PC-9 (cell line): ENCODE measurements around the gene CACNA1S. TPM values are rescaled to one million over a fixed set of nuclear protein-coding genes. Genes with fewer than 3 reads are reported as not detected.

Experiments used
- BruUV-seq: library from RNA; stranded (reverse); fragments of 400-500 nt; replicated peaks from 2 replicates; lab custom pipeline; 2021; lab: Mats Ljungman, UMichigan
- CTCF ChIA-PET: fragments of 300-600 bp; sonication (Branson Sonifier 250); formaldehyde crosslinking; loops from one replicate; lab custom pipeline; 2022; ENCODE audit warnings: antibody characterized with exemption; lab: Charles Lee
- POLR2A ChIA-PET: fragments of 300-600 bp; sonication (Branson Sonifier 250); formaldehyde crosslinking; loops from one replicate; lab custom pipeline; 2022; ENCODE audit warnings: antibody characterized with exemption; ENCODE audit not compliant: unreplicated experiment; lab: Charles Lee
- DNase-seq, 2 experiments: peaks; one replicate each; pipeline versions ENCODE4 v3.0.0 to v3.0.0-alpha.2; 2015 to 2022; ENCODE audit warnings: mixed read lengths in 1 of 2
- H2AFZ ChIP-seq: fragments of 200-600 bp; sonication (generic); 2 replicates; pipeline ENCODE4 v1.8.1; 2017; ENCODE audit warnings: antibody characterized with exemption
- H3F3A ChIP-seq: fragments of 200-600 bp; sonication (generic); 2 replicates; pipeline ENCODE4 v1.8.1; 2017; ENCODE audit warnings: antibody characterized with exemption, mild to moderate bottlenecking, low read depth; ENCODE audit not compliant: insufficient read depth
- H3K27ac ChIP-seq: fragments of 200-600 bp; sonication (generic); 2 replicates; pipeline ENCODE4 v1.6.1; 2016; ENCODE audit warnings: mixed run types
- H3K27me3 ChIP-seq: fragments of 200-600 bp; sonication (generic); 2 replicates; pipeline ENCODE4 v1.6.1; 2016; ENCODE audit warnings: low read depth, mixed run types; ENCODE audit not compliant: insufficient read depth
- H3K36me3 ChIP-seq: fragments of 200-600 bp; sonication (generic); 2 replicates; pipeline ENCODE4 v1.6.1; 2016; ENCODE audit warnings: low read depth, mixed run types
- H3K4me1 ChIP-seq: fragments of 200-600 bp; sonication (generic); replicated peaks from 2 replicates; pipeline ENCODE4 v1.6.1; 2016; ENCODE audit warnings: mixed run types; ENCODE audit not compliant: insufficient read depth
- H3K4me2 ChIP-seq: fragments of 200-600 bp; sonication (generic); 2 replicates; pipeline ENCODE4 v1.6.1; 2017; ENCODE audit warnings: mixed run types
- H3K4me3 ChIP-seq: fragments of 200-600 bp; sonication (generic); 2 replicates; pipeline ENCODE4 v1.6.1; 2016; ENCODE audit warnings: mixed run types
- H3K79me2 ChIP-seq: fragments of 200-600 bp; sonication (generic); 2 replicates; pipeline ENCODE4 v1.6.1; 2017; ENCODE audit warnings: low read depth, mixed run types
- H3K9me2 ChIP-seq: fragments of 200-600 bp; sonication (generic); 2 replicates; pipeline ENCODE4 v1.8.1; 2017; ENCODE audit warnings: mild to moderate bottlenecking; ENCODE audit not compliant: insufficient read depth
- H3K9me3 ChIP-seq: fragments of 200-600 bp; sonication (generic); 2 replicates; pipeline ENCODE4 v1.8.1; 2016; ENCODE audit warnings: low read depth; ENCODE audit not compliant: insufficient read depth
- H4K20me1 ChIP-seq: fragments of 200-600 bp; sonication (generic); 2 replicates; pipeline ENCODE4 v1.8.1; 2017; ENCODE audit not compliant: insufficient read depth
- CTCF ChIP-seq: fragments of 200-600 bp; sonication (generic); conservative IDR thresholded peaks from 2 replicates; pipeline ENCODE4 v1.6.1; 2017; ENCODE audit warnings: mixed run types, antibody characterized with exemption, mild to moderate bottlenecking, moderate library complexity
- EZH2 ChIP-seq: fragments of 200-600 bp; sonication (generic); IDR thresholded peaks from 2 replicates; pipeline ENCODE4 v1.8.0; 2017; ENCODE audit warnings: antibody characterized with exemption, low read depth
- intact Hi-C: fragments of 100-400 bp; cut with micrococcal nuclease; formaldehyde crosslinking; loops from one replicate; pipeline ENCODE4 v1.10.0; 2022; ENCODE audit not compliant: unreplicated experiment
- total RNA-seq: library from RNA; stranded (reverse); gene quantifications from 2 replicates; pipeline ENCODE4 v1.2.3, GENCODE V29; 2021

The CACNA1S gene
- total RNA-seq, 1 experiment from 2014 or later = not detected

- intact Hi-C loops = no loop called here
- no peak overlapping the region for H3K27ac ChIP-seq
- H3K27me3 ChIP-seq = no peaks in the 10 kb centered on the region
- H3K9me3 ChIP-seq = no peaks in the 10 kb centered on the region
- peaks cover 15% of the 10 kb centered on the region for H3K4me1 ChIP-seq
- POLR2A ChIA-PET = interaction anchor here (0.8 kb wide), 1 partner anchor 14 kb away, joined by 6 read pairs; no protein-coding TSS in a partner anchor
- no peaks in the 10 kb centered on the region for H3F3A ChIP-seq
- H3K79me2 ChIP-seq = no peaks in the 10 kb centered on the region
- DNase-seq = no peak
- H4K20me1 ChIP-seq = no peaks in the 10 kb centered on the region
- BruUV-seq = no TSS peak
- H3K9me2 ChIP-seq = no peaks in the 10 kb centered on the region
- H2AFZ ChIP-seq = no peak overlapping the region
- H3K36me3 ChIP-seq = no peaks in the 10 kb centered on the region
- CTCF ChIA-PET = interaction anchor here (0.6 kb wide), 1 partner anchor 152 kb away, joined by 5 read pairs; no protein-coding TSS in a partner anchor
- no peak for TF ChIP-seq EZH2
- no peak for TF ChIP-seq CTCF
- H3K4me2 ChIP-seq = peak overlapping the region; percentile 32
- H3K4me3 ChIP-seq = no peak overlapping the region
Measured at GRCh38 chr1:201123866-201124265, 11.6 kb upstream of the CACNA1S start.

GRCh38 chr1:201122321-201122957, 10.2 kb upstream of the CACNA1S start:
- CTCF ChIA-PET = no interaction called here

More at GRCh38 chr1:201122321-201122957, 10.2 kb upstream of the CACNA1S start:
- H3K4me1 ChIP-seq = peaks cover 15% of the 10 kb centered on the region
- TF ChIP-seq CTCF (no peak), EZH2 (no peak)
- POLR2A ChIA-PET = interaction anchor here (0.7 to 0.9 kb wide), 2 partner anchors 24 to 28 kb away, joined by 3 to 10 read pairs; no protein-coding TSS in a partner anchor
- no peaks in the 10 kb centered on the region for H4K20me1 ChIP-seq
- no peaks in the 10 kb centered on the region for H3K27me3 ChIP-seq
- H3K4me2 ChIP-seq = peak overlapping the region; percentile 13; the same call in 1 of the 2 replicates
- H2AFZ ChIP-seq = no peak overlapping the region
- H3K79me2 ChIP-seq = no peaks in the 10 kb centered on the region
- no peaks in the 10 kb centered on the region for H3K36me3 ChIP-seq
- BruUV-seq = no TSS peak
- H3F3A ChIP-seq = no peaks in the 10 kb centered on the region
- H3K9me3 ChIP-seq = no peaks in the 10 kb centered on the region
- DNase-seq = no peak
- H3K4me3 ChIP-seq = no peak overlapping the region
- intact Hi-C loops = no loop called here
- no peak overlapping the region for H3K27ac ChIP-seq
- H3K9me2 ChIP-seq = no peaks in the 10 kb centered on the region
